NCI-H2227 (cell line): ENCODE data around the gene DMD.
"Not testable (repeated sequence)": the region's sequence is repeated elsewhere in the genome, so short reads cannot be mapped to it uniquely, and the experiment has no call there.

ENCODE experiments used
- DNase-seq: peaks from one replicate; lab custom pipeline; 2025; ENCODE audit not compliant: unreplicated experiment; lab: John Stamatoyannopoulos, UW

The DMD gene

DNA sequence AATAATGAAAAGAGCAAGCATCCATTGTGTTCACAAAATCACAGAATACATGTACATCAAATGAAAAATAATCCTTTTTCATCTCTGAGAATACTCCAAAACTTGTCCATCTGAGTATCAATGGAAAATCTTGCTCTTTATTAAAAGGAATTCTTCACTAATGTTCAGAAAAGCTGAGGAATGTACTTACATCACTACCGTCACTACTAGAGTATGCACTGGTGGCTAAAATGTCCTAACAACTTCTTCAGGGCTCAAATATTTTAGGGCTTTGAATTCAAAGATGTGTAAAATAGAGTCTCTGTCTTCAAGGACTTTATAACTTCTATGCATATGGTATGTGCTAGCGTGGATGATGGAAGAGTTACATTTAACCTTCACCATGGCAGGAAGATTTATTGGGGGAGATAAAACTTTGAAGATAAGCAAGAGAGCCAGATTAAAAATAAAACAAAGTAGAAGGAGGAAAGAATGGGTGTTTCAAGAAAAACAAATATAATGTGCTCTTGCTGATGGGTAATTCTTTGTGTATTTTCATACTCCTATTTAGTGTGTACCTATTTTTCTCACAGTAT, 55.1 kb downstream of the DMD start:
- DNase-seq, result no peak

- DNase-seq, result no peak
Measured at GRCh38 chrX:33149580-33149979, 61.8 kb downstream of the DMD start.

- no peak for DNase-seq
Measured at GRCh38 chrX:33149085-33149484, 62.3 kb downstream of the DMD start.

GRCh38 chrX:33142331-33142730, 69.0 kb downstream of the DMD start:
- DNase-seq, result no peak

GRCh38 chrX:33138677-33139249, 72.6 kb downstream of the DMD start:
- no peak for DNase-seq

DNA sequence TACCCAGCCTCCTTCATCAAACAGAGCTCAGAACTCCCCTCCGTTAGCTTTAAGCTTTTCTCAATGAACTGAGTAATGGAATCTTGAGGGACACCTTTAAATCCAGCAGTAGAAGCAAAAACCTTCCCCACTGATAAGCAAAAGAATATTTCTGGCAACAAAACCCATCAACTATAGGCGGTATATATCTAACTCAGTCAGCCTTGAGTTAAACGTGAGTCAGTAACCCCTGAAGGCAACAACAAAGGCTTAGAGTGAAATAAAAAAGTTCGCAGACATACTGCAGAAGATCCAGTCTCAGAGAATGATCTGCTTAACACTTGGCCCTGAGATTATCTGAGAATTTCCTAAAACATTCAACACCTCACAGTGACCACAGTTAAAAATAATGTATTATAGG, 77.2 kb downstream of the DMD start:
- no peak for DNase-seq

DNA sequence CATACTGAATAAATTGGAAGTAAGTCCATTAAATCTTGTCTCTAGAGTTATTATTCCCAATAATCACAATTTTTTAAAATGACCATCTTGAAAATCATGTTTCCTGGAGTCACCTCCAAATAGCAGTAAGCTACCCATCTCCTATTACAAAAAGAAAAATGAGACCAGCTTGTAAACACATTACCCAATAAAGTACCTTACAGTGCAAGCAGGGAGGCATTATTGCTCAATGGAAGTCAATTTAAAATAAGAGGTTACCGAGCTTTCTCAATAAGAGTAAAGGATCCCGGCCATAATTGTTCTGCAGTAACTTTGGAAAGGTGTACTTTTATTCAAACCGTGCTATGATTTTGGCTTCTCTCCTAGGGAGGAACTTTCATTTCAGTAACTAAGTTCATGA, 78.0 kb downstream of the DMD start:
- DNase-seq, result no peak

DNA sequence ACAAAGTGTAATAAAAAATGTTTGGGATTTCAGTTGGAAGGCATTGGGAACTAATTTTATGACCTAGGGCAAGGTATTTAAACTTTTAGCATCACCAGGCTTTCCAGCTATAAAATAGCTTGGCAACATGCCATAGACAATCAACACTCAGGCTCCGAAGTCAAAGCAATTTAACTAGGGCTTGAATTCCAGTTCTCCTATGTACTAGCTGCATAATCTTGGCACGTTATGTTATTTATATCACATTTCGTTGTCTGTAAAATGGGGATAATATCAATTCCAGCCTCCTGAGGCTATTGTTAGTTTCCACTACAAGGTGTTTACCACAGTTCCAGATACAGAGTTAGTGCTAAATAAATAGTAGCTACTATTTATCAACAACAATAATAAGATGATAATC, 78.8 kb downstream of the DMD start:
- no peak for DNase-seq

DNA sequence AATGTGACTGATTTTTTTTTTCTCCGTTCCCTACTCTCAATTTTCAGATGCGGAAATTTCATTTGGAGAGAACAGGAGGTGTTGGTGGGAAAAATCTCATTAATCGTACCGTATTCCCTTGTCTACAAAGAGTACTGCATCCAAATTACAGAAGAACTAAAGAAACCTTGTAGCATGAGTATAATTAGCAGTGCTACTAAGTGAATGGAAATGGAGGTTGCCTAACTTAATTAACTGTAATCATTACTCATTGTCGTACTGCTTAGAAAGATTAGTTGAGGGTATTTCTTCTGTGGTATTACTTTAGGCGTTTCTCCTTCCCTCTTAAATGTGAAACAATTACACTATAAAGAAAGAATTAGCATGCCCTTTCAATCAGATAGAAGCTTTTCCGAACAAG, 81.7 kb downstream of the DMD start:
- no peak for DNase-seq

DNA sequence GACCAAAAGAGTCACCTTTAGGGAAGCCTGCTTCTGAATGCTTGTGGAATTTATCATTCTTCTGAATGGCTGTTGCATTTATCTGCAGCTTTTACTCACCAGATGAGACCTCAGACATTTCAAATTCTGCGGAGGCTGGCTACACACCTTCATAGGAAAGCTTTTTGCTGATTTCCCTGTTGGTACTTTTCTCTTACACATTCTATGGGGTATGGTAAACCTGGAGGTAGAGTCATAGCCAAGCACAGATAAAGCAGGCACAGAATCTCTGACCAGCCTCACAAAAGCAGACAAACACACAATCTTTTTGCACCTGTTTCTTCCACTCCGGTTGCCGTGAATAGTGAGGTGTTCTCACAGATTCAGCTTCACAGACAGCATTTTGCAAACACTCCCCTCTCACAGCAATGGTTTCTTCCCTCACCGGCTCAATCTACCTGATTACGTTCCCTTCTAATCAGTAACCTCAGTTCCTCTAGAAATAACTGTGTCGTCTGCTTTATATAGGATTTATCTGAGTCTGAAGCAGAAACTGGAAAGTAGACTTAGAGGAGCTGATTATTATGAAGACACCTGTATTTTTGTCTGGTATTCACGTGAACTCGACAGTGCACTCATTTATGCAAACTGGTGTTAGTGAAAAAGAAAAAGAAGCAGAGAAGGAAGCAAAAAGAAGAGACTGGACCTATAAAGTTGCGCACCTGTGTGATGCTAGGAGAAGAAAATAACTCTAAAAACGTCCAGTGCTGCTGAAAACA, 83.1 kb downstream of the DMD start:
- DNase-seq, result no peak

DNA sequence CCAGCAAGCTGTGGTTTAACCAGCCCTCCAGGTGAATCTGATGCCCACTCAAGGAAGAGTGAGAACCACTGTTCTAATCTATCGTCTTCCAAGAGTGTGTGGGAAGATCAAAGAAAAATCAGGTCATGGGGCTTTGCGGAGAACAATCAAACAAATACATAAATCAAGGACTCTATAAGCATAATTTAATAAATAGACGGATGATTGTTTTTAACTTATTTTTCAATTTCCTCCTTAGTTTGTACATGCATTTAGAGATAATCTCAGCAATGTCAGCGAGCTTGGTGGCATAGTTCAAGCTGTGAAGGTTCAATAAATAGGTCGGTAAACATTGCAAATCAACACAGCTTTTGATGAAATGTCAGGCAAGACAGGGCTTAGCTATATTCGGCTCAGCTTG, 84.9 kb downstream of the DMD start:
- DNase-seq, result no peak

GRCh38 chrX:33109858-33110257, 101.5 kb downstream of the DMD start:
- DNase-seq, result no peak

GRCh38 chrX:33106737-33107136, 104.6 kb downstream of the DMD start:
- DNase-seq, result no peak

GRCh38 chrX:33095079-33095478, 116.3 kb downstream of the DMD start:
- no peak for DNase-seq

DNA sequence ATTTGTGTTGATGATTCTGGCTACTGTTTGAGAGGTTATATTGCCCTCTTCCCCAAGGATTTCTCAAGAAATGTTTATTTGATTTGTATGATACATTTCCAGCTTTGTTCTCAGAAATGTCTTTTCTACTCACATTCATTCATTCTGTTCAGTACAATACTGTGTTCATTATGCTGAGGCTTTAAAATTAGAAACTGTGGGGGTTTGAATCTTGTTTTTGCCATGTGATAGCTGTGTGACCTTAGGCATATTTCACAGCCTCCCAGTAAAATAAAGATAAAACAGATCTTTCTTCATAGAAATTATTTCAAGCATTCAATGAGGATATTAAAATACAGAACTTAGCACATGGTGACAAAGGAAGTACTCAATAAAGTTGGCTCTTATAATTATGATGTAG, 123.9 kb downstream of the DMD start:
- DNase-seq, result no peak

GRCh38 chrX:33086886-33087285, 124.5 kb downstream of the DMD start:
- DNase-seq, result no peak

- DNase-seq, result no peak
Measured at GRCh38 chrX:33082371-33082770, 129.0 kb downstream of the DMD start.

DNA sequence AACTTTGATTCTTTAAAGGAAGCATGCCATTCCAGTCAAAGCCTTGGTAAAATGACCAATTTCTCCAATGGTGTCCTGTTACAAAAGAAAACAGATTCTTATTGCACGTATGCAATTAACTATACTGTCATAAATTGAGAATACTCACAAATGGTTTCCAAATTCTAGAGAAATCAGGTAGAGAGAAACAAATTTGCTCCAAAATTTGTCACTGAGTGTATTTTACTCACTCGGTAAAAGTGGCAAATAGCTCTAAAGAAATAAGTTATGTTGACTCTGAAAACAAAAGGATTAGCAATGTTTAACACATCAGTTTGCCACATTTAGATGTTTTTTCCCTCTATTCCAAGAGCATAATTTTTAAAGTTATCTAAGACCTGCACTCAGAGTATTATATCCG, 133.1 kb downstream of the DMD start:
- DNase-seq, result no peak

DNA sequence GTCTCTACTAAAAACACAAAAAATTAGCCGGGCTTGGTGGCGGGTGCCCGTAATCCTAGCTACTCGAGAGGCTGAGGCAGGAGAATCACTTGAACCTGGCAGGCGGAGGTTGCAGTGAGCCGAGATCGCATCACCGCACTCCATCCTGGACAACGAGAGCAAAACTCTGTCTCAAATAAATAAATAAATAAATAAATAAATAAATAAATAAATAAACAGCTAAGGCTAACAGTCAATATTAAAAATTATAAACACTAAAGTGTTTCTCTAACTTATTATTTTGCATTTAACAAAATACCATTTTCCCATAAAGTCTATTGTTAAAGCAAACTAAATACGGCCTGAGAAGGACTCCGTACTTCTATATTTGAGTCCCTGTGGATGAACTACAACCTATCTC, 137.7 kb downstream of the DMD start:
- DNase-seq, result not testable (repeated sequence)

DNA sequence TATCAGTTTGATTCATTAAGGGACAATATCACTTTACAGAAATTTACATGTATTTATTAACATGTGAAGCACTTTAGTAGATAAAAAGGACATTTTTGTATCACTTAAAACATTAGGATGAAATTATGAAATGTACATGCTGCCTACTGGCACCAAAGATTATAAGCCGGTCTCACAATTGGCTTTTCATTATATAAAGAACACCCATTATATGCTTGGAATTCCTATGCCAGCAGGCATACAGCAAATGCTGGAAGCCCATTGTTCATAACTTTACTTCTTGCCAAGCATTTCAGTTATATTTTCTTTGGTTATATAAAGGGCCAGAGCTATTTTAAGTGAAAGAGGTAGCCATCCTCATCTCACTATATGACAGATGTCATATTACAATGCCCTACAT, 145.9 kb downstream of the DMD start:
- DNase-seq, result no peak

GRCh38 chrX:33062041-33062440, 149.3 kb downstream of the DMD start:
- no peak for DNase-seq

DNA sequence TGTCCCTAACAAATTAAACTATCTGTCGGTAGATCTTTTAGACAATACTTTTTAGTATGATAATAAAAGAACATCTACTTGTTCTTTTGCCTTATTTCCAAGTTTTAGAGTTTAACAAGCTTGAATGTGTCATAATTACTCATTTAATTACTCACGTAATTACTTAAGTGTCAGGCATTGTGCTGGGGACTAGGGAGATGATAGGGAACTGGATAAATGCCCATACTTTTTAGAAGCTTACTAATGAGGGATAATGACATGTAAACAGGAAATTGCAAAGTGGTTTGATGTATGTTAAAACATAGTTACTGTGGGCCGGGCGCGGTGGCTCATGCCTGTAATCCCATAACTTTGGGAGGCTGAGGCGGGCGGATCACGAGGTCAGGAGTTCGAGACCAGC, 158.3 kb downstream of the DMD start:
- no peak for DNase-seq

DNA sequence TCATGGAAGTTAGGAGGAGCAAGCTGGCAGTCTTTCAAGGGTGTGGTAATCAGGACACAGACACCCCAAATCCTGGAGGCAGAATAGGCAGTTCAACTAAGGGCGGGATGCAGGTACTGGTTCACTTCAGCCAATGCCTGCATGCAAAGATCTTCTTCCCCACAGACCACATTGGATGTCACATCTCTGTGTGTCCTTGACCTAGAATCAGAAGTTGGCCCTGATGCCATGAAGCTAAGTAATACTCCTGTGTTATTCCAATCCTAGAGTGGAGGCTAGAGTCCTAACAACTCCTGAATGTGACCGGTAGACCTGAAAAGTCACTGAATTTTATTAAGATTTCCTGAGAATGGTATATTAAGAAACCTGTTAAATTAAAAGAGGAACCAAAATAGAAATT, 165.5 kb downstream of the DMD start:
- no peak for DNase-seq
